Left forelimb (tissue), 1 donor: ENCODE measurements around the gene ANKRD53.
"Not testable (repeated sequence)": the region's sequence is repeated elsewhere in the genome, so short reads cannot be mapped to it uniquely, and the experiment has no call there.

ENCODE experiments used
- DNase-seq: peaks from one replicate; pipeline ENCODE4 v3.0.0-alpha.2; 2018; ENCODE audit warnings: low spot score

The ANKRD53 gene

DNA sequence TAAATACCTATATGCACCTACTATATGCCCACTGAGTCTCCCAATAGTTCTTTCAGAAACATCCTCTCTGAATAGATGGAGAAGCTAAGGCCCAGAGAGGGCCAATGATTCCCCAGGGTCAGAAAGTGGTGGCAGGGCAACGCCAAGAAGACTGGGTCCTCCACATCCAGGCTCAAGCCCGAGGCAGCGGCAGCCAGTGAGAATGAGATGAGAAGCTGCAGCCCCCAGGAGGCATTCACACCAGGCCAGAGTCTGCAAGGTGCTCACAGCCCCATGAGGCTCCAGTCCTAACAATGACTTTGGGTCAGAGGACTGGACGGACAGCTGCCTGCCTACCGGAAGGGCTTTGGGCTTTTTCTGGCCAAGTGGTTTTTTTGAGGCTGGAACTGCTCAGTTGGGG is 12.7 kb downstream of the ANKRD53 start:
- no peak for DNase-seq

DNA sequence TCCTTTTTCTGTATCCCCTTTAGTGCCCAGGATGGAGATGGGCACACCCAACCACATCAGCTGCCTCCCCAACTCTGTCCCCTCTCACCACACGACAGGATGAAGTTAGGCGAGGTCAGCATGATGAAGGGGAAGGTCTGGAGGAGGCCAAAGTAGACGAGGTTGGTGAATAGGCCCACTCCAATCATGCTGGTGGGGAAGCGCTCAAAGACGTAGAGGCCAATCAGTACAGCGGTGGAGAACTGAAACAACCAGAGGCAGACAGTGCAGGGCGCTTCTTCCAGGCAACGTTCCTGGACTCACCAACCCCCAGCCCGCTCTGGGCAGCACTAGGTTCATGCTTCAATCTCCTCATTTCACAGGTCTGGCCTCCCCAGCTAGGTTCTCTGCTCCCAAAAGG is 13.3 kb downstream of the ANKRD53 start:
- DNase-seq = peak; percentile 55

DNA sequence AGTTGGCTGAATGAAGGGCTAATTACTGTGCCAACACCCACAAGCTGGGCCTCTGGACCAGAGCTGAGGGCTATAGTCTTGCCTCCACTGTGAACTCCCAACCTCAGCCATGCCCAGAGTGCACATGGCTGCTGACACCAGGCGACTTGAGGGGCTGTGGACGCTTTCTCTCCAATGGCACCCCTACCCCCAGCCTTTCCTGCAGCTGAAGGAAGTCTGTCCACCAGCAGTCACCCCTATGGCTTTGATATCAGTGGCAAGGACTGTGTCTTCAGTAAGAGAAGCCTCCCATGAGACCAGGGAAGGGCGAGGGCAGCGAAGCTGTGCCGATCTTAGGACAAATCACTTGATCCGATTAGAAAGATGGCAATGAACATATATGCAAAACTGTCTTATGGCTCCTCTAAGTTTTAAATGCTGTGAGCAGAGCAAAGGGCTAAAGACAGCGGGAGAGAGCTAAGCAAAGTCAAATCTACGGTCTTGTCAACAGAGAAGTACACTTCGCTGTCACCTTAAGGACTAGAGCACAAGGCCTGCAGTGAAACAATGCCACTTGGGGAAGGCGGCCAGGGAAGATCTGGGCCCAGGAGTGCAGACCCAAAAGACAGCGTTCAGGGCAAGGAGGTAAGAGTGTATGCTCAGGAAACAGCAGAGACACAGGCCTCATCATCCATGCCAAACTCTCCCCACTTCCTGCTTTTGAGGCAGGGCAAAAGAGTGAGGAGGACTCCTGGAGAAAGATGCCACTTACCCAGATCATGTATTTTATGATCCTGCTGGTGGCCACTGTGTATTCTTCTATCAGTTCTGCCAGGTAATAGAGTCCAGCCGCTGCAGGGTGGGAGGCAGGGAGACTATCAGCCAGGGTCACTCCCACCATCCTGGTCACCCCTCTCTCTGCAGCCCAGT is 14.8 kb downstream of the ANKRD53 start:
- peak; percentile 50 for DNase-seq

DNA sequence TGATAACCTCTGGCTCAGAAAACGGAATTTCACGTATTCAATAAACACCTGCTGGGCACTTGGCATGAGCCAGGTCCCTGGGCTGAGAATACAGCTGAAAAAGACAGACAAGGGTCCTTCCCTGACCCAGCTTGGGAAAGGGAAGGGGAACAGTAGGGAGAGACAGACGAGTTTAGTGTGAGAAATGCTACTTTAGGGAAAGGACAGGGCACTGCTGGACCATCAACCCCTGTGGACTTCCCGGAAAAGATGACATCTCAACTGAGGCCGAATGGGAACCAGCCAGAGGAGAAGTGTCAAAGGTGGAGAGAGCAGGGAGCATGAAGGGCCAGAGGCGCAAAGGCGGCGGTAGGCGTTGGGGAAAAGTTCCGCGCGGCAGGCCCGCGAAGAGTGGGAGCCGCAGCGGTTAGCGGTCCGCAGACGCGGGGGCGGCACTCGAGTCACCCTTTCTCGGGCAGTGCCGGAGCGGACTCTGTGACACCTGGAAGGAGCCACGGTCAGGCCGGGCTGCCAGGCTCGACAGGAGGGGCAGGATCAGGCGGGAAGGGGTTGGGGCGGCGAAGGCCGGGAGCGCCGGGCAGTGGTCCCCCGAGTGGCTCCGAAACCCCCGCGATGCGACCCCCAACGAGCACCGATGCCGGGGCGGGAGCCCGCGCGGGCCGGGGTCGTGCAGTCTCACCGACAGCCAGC is 15.7 kb downstream of the ANKRD53 start:
- peak; percentile 70 for DNase-seq

DNA sequence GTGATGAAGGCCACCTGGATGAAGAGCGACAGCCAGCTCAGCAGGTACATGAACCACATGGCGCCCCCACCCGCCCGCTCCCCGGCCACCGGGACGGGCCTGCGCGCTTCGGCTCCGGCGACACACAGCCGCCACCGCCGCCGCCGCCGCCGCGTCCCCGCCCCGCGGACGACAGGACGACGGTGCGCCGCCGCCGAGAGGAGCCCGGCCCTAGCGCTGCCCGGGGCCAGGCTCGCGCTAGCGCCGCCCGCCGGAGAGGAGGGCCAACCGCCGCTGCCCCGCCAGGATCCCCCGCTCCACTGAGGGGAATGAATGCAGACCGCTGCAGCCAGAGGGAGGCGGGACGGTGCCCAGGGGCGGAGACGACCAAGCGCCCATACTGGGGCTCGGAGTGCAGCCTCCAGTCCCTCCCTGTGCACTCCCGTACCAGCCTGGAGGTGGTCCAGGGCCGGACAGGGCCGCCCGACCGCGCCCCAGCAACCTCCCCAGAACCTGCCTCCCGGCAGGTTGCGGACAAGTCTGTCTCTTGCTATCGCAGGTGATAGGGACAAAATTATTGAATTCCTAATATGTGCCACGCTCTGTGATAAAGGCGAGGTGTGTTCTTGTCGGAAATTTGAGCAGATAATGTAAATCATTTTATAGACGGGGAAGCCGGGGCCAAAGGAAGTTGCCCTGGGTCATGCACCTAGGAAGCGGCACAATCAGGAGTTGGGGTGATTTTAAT is 16.4 kb downstream of the ANKRD53 start, which contains the start of gene TEX261:
TEX261 (minus strand) TSS at position 175 of the 727 bp plus-strand sequence; CDS start at position 59, 116 bp downstream.
- DNase-seq = peak; percentile 92

DNA sequence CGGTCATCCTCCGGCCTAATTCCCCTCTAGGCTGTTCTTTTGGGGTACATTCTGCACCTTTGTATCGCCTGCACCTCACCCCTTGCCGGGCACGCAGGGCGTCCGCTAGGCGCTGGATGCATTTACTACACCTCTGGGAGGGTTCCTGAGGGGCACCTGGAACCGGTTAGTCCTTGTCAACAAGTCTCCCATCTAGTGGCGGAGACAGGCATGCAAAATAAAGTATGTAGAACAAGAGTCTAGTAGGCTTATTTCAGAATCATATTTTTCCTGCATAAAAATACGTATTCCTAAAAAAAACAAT is 16.9 kb downstream of the ANKRD53 start:
- DNase-seq = peak; percentile 40

DNA sequence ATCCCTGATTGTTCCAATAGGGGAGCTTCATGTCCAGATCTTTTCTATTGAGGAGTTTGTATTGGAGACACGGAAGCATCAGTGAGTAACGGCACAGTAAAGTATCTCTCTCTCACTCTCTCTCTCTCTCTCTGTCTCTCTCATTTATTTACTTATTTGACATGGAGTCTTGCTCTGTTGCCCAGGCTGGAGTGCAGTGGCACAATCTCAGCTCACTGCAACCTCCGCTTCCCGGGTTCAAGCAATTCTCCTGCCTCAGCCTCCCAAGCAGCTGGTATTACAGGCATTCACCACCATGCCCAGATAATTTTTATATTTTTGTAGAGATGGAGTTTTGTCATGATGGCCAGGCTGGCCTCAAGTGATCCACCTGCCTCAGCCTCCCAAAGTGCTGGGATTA is 20.5 kb downstream of the ANKRD53 start:
- not testable (repeated sequence) for DNase-seq

DNA sequence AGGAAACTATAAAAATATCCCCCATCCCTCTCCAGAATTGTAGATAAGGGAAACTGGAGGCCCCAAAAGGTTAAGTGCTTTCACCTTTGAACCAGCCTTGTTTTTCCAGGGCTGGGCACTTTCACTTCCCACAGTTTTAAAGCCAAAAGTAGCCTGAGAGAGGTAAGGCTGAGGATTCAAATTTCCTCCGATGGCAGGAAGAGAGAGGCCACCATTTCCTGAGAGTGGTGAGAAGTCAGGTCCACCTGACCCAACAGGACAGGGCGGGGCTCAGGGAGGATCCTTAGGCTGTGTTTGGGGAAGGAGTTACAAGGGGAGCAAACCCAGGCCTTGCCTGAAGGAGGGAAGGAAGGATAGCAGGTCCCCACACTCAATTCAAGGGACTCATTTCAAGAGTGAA is 20.9 kb downstream of the ANKRD53 start:
- no peak for DNase-seq

DNA sequence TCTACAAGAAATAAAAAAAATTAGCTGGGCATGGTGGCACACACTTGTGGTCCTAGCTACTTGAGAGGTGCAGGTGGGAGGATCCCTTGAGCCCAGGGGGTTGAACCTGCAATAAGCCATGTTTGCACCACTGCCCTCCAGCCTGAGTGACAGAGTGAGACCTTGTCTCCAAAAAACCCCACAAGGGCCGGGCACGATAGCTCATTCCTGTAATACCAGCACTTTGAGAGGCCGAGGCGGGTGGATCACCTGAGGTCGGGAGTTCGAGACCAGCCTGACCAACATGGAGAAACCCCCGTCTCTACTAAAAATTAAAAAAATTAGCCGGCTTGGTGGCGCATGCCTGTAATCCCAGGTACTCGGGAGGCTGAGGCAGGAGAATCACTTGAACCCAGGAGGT is 21.5 kb downstream of the ANKRD53 start:
- peak; percentile 33 for DNase-seq

DNA sequence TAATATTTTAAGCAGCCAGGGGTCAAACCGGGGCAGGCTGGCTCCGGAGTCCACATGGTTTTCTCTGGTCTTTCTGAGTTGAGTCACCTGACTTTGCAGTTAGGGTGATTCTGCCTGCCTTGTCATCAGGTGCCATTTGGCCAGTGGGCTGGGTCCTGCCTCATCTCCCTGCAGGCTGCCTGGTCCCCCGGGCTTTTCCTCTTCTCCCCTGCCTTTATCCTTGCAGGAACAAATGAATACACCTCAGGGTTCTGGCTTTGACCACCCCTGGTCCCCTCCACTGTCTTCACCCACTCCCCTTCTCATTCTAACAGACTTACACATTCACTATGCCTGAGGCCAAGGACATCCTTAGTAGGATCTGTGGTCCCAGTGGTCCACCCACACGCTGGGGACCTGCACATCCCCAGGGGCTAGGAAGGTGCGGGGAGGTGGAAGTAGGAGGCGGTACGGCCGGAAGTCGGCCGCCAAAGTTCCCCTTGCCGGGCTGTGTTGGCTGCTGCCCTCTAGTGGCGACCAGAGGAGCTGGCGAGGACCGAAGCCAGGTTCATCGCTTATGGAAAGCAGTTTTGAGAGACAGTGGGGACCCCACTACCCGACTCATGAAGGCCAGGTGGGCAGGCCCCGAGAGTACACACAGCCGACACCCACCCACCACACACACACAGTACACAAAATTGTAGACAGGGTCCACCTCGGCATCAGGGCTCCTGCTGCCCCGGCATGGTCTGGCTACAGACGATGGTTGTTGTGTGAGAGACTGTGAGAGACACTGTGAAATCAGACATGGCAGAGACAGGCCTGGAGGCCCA is 22.6 kb downstream of the ANKRD53 start:
- DNase-seq = peak; percentile 73

DNA sequence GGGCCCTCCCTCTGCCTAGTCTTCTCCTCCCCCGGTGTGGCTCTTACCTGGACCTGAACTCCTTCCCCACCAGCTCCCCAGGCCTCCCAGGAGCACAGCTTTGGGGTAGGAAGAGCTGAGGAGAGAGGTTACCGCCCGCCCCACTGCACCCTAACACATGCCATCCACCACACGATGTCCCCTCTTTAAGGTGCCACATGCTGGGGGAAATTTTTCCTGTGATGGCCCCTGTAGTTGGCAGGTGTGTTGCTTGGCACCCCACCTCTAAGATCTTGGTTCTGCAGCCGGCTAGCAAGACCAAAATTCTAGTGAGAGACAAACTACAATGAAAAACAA is 23.1 kb downstream of the ANKRD53 start:
- DNase-seq = no peak

DNA sequence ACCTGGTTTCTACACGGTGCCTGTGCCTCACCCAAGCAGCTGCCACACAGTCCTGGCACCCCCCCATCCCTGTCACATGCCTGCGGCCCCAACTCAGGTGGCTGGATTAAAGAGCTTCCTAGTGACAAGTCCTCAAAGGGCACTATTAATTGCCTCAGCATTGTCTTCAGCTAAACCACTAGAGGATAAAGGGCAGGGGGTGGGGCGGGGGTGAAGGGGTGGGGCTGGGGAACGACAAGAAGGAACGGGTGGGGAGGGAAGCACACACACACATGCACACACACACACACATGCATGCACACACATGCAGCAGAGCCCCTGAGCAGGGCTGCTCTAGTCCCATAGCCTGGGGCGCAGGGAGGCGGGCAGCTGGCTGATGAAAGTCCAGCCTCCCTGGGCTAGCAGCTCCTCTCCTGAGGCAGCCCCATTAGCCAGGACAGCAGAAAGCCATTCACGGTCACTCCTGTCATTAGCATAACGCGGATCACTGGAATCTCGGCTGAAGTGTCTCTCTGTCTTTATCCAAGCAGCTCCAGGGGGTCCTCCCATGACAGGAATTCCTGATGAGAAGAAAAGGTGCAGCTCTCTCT is 23.6 kb downstream of the ANKRD53 start:
- DNase-seq = peak; percentile 46

DNA sequence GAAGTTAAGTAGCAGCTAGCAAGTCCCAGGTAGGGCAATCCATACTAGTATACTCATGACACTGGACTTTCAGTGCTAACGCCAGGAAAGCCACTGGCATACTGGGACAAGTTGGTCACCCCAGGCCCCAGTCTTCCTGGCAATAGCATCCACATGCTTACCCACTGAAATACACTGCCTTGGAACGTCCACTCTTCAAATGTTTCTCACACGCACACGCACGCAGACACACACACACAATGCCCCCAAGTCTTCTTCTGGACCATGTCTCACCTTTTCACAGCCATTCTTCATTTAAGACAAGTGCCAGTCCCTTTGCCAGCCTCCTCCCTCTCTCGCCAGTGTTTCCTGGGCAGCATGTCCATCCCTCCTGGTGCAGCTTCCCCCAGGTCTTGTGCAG is 25.0 kb downstream of the ANKRD53 start:
- no peak for DNase-seq

DNA sequence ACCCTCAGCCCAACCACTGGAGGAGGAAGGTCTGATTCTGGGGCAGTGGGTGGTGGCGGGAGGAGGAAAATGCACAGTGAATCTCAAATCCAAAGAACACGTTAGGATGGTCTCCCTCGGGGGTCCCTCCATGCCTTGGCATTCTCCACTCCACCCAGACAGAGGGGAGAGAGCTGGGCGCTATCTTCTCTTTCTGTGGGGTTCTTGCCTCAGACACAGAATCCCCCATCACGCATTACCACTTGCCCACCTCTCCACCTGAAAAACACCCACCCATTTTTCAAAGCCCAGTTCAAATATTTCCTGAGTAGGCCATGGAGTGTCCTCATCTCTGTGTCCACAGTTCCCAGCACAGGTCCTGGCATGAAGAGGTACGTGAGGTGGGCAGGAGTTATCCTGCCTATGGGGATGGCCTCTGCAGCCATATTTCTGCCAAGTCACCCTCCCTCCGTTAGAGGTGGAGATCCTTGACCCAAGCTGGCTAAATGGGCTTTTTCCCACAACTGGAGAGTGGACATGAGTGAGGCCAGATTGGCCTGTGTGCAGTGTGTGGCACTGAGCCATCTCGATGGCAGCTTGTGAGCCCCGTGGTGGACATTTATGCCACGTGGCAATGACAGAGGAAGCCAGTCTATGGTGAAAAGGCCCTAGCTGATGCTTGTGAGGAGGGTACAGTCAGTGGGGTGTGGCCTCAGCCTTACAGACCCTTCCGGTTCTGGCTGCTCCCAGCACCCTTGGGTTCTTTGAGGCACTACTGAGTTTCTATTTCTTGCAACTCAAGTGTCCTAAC is 25.7 kb downstream of the ANKRD53 start:
- peak; percentile 51 for DNase-seq

DNA sequence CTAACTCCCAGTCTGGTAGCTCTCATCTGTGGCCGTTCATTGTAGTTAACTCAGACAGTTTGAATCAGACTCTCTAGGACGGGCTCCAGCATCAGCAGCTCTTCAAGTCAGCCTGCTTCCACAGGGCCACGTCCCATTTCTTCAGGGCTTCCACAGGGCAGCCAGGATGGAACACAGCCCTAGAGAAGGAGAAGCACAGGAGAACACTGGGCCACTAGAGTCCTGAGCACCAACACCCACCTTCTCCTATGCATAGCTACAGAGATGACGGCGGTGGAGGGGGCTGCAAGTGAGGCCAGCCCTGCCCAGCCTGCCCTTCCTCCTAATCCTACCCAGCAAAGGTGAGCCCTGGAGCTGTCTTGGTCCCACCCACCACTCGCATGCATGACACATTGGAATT is 26.4 kb downstream of the ANKRD53 start:
- DNase-seq = peak; percentile 38

DNA sequence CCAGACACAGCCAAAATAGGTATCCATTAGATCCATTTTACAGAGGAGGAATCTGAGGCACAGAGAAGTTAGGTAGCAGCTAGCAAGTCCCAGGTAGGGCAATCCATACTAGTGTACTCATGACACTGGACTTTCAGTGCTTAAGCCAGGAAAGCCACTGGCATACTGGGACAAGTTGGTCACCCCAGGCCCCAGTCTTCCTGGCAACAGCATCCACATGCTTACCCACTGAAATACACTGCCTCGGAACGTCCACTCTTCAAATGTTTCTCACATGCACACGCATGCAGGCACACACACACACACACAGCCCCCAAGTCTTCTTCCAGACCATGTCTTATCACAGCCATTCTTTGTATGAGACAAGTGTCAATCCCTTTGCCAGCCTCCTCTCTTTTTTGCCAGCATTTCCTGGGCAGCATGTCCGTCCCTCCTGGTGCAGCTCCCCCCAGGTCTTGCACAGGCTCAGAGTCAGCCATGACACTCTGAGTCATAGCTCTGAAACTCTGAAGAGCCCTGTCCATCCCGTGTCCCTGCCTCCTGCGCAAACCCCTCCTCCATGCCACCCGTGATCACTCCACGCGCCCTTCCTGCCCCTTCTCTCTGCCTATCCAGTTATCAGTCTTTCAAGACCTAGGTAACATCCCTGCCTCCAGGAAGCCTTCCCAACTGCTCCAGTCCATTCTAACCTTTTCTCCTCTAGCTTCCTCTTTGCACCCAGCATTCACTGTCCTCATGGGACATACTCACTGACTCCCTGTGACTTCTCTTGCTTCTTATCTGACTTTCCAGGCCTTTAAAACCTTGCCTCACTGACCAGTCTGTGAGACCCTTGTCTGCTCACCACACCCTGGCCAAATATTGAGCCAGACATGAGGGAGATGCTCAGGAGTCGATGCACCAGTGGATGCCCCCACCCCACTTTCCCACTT is 27.1 kb downstream of the ANKRD53 start:
- peak; percentile 53 for DNase-seq

DNA sequence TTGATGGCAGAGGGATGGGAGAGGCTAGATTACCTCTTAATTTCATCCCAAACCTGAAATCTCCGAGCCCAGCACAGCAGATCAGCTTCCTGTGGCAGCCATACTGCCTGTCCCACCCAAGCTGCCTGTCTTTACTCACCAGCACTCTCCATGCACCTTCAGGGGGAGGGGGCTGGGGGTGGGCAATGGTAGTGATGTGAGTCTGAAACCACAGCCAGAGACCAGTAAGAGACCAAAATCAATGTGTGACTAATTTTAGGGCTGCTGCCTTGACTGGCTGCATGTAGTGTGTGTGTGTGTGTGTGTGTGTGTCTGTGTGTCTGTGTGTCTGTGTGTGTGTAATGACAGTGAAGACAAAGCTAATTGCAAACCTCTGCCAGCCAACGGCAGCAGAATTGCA is 27.9 kb downstream of the ANKRD53 start:
- DNase-seq = peak; percentile 49

DNA sequence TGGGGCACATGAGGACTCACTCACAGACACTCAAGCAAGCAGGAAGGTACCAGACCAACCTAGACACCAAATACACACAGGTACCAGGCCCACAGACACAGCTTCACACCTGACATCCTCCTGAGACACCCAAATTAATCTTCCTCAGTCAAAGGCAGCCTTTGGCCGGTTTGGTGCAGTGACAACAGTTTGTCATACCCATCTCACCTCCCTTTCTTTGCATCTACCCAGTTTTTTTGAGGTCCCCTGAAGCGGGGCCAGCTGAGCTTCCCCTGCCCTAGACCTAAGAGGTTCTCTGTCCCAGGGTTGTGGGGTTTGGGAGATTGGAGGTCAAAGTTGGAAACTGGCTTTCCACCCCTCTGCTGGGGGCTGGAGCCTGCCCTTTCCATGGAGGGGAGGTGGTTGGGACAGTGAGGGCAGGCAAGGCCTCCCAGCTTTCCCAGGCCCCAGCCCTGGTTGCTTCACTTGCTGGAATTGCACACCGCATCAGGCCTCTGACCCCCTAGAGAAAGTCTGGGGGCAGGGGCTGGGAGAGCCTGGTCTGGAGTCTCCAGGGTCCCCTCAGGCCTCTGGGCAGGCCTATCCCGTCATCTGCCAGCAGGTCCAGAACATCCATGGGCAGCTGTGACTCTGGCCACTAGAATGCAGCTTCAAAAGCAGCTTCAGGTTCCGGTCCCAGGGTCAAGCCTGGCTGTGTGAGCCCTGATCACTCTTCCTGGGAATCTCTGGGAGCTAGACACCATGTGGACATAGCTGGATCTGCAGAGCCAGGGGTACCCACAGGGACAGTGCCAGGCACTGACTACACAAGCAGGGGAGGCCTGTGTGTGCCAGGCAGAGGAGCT is 28.7 kb downstream of the ANKRD53 start:
- no peak for DNase-seq

DNA sequence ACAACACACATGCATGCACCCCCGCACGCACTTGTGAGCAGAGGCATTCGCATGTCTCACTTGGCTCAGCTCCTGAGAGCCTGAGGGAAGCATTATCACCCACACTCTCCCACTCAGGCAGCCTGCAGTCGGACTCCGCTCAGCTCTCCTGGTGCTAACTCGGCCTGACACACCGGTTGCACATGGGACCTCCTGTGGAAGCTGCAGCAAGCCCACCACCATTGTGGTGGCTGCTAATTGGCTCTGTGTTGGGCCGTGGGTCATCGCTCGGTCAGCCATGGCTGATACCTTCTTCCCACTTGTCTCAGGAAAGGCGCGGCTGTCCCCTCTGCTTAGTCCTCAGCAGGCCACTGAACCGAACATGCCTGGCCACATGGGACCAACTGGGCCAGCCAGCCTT is 29.9 kb downstream of the ANKRD53 start:
- no peak for DNase-seq
